Measurements from ENCODE around the gene MRPS2.

Gene MRPS2

GRCh38 chr9:135492886-135493669, 7.4 kb upstream of the MRPS2 start:
- Mint-ChIP-seq H3K27me3 (ENCODE audit: low read depth, poor library complexity) (peaks cover 5% of the 10 kb centered on the region), H3K36me3 (ENCODE audit: low read depth) (peaks cover 6% of the 10 kb centered on the region), H3K9me3 (no peaks in the 10 kb centered on the region), H3K4me1 (peaks cover 25% of the 10 kb centered on the region), H3K27ac (no peak overlapping the region), H3K4me3 (no peak overlapping the region)
- no peak for DNase-seq
- no peak for TF ChIP-seq CTCF (IDR thresholded peaks at IDR 0.05)

- H3K36me3 Mint-ChIP-seq (ENCODE audit: low read depth): no peaks in the 10 kb centered on the region
- peak overlapping the region; percentile 14 for H3K27ac Mint-ChIP-seq
- TF ChIP-seq CTCF (IDR thresholded peaks at IDR 0.05): no peak
- H3K27me3 Mint-ChIP-seq (ENCODE audit: low read depth, poor library complexity): peaks cover 5% of the 10 kb centered on the region
- no peak overlapping the region for H3K4me3 Mint-ChIP-seq
- no peaks in the 10 kb centered on the region for H3K9me3 Mint-ChIP-seq
- H3K4me1 Mint-ChIP-seq: peaks cover 34% of the 10 kb centered on the region
- DNase-seq: no peak
These were observed 5.5 kb upstream of the MRPS2 start for GRCh38 chr9:135494791-135495559.

- no peak for DNase-seq
- H3K36me3 Mint-ChIP-seq (ENCODE audit: low read depth): peaks cover 12% of the 10 kb centered on the region
- no peak overlapping the region for H3K27ac Mint-ChIP-seq
- no peak for TF ChIP-seq CTCF (IDR thresholded peaks at IDR 0.05)
- peaks cover 3% of the 10 kb centered on the region for H3K27me3 Mint-ChIP-seq (ENCODE audit: low read depth, poor library complexity)
- H3K4me1 Mint-ChIP-seq: peaks cover 41% of the 10 kb centered on the region
- no peaks in the 10 kb centered on the region for H3K9me3 Mint-ChIP-seq
- peak overlapping the region; percentile 88 for H3K4me3 Mint-ChIP-seq
These were observed 1.9 kb upstream of the MRPS2 start for GRCh38 chr9:135498381-135499126.

- DNase-seq: peak; percentile 98
- H3K27ac Mint-ChIP-seq: no peak overlapping the region
- peak overlapping the region; percentile 88 for H3K4me3 Mint-ChIP-seq
- H3K36me3 Mint-ChIP-seq (ENCODE audit: low read depth): peaks cover 17% of the 10 kb centered on the region
- peaks cover 49% of the 10 kb centered on the region for H3K4me1 Mint-ChIP-seq
- peaks cover 6% of the 10 kb centered on the region for H3K27me3 Mint-ChIP-seq (ENCODE audit: low read depth, poor library complexity)
- no peak for TF ChIP-seq CTCF (IDR thresholded peaks at IDR 0.05)
- no peaks in the 10 kb centered on the region for H3K9me3 Mint-ChIP-seq
These were observed 984 bp upstream of the MRPS2 start for GRCh38 chr9:135499326-135500070.

GRCh38 chr9:135500071-135500524, 384 bp upstream of the MRPS2 start:
- H3K9me3 Mint-ChIP-seq: no peaks in the 10 kb centered on the region
- no peak for DNase-seq
- peak overlapping the region; percentile 88 for H3K4me3 Mint-ChIP-seq
- peaks cover 49% of the 10 kb centered on the region for H3K4me1 Mint-ChIP-seq
- no peak overlapping the region for H3K27ac Mint-ChIP-seq
- peaks cover 3% of the 10 kb centered on the region for H3K27me3 Mint-ChIP-seq (ENCODE audit: low read depth, poor library complexity)
- TF ChIP-seq CTCF (IDR thresholded peaks at IDR 0.05): no peak
- H3K36me3 Mint-ChIP-seq (ENCODE audit: low read depth): peaks cover 17% of the 10 kb centered on the region

All from nephron progenitor cell (in vitro differentiated cells).